ENCODE measurements around the gene CXorf58.
"Not testable (repeated sequence)": the region's sequence is repeated elsewhere in the genome, so short reads cannot be mapped to it uniquely, and the experiment has no call there.

CXorf58 gene, protein sequence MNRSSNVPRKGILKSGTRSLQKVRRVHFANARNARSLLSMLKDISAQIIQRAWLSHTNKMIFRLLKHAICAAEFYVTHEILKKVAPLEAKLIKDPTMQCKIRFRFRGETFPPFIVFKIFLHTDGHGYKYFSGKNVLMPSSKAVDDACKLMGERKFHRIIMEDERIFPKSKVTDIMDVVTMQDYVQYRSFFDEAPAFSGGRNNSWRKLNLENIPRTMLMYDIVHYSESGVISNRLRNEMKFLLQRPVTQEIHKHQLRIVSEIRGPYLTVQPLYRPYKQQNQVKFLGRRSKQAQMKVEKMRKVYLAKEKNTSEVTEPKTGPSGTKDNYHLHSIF

DNA sequence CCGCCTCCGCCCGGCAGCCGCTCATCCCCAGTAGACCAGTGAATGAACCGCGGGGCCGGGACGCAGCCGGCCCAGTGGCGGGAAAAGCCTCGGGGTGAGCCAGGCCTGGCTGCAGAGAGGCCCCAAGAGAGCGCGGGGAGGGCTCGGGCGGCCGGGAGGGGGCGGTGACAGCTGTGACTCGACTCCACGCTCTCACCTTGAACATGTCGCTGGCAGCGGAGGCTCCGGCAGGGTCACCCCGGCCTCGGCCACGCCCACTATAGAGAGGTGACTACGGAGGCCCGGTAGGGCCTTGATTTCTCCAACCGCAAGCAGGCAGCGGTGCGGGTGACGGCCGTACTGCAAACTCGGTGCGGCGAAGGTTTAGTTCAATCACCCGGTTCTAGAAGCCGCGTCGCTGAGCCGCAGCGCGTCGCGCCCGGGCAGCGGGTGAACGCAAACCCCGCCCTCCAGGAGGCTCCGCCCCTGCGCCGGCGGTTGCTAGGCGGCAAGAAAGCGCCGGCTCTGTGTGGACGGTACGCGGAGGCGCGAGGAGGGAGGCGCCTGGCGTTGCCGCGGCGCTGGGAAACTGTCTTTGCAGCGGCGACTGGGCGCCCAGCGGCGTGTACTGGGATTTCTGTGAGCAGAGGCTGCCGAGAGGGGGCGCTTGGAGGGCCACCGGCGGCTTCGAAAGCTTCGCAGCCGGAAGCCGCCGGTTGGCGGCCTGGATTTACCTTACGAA, at the start of gene CXorf58, which contains the start of gene APOO:
CXorf58 (plus strand) TSS at position 509 of the 721 bp plus-strand sequence. CDS start 2,297 bp downstream, outside the sequence.
APOO (minus strand) TSS at position 441 of the 721 bp plus-strand sequence; CDS start at position 205, 236 bp downstream.
- peak; percentile 86 for DNase-seq

DNA sequence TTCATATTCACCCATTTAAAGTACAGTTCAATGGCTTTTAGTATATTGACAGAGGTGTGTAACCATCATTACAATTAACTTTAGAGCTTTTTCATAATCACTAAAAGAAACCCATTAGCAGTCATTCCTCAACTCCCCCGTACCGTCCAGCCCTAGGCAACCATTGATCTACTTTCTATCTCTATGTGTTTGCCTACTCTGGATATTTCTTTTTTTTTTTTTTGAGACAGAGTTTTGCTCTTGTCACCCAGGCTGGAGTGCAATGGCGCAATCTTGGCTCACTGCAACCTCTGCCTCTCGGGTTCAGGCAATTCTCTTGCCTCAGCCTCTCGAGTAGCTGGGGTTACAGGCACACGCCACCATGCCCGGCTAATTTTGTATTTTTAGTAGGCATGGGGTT, 48.6 kb upstream of the CXorf58 start:
- DNase-seq, result not testable (repeated sequence)

GRCh38 chrX:23861215-23861896, 46.5 kb upstream of the CXorf58 start:
- no peak for DNase-seq

DNA sequence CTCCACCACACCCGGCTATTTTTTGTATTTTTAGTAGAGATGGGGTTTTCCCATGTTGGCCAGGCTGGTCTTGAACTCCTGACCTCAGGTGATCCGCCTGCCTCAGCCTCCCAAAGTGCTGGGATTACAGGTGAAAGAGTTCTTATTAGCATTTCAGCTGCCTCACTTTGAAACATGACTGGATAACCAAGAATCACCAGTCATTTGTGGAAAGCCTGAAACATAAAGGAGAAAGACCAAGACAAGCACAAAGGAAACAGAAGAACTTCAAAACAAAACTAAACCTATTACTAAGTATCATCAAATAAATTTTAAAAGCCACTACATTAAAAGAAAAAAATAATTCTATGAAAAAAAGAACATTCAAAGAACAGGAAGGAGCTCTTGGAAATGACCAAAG, 45.9 kb upstream of the CXorf58 start:
- not testable (repeated sequence) for DNase-seq

DNA sequence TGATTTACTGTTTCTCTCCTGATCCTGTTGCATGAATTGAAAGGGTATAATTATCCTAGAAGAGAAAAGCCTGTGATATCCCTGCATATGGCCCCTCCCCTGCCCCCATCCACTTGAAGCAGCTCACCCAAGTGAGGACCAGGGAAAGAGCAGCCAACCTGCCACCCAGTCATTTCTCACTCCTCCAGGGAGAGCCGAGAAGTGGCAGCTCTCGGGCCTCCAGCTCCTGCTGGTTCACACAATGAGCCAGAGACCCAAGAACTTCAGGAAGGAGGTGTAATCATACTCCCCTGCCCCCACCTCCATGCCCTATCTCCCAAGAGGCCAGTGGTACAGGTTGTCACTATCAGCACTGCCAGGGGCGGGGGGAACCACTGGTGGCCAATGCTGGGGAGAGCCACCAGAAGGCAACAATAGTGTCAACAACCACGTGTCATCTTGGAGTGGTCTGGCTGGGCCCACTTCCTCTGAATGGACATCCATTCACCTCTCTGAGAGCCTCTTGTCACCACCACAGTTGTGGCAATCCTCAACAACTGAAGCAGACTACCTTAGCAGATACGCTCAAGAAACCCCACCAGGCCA, 43.0 kb upstream of the CXorf58 start:
- DNase-seq, result no peak

DNA sequence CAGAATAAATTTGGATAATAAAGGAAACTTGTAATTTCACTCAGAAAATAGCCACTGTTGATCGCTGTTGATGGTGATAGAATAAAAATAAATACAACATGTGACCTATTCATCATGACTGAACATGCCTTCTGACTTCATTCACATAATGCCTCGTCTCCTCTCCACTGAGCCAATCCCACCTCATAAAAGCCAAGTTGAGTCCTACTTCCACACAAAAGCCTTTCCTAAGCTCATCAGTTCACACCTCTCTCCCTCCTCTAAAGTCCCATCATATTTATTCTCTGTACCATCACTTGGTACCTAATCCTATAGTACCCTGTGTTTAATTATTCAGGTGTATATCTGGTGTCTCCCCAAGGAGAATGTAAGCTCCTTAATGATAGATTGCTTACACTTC, 37.8 kb upstream of the CXorf58 start:
- DNase-seq, result no peak

- DNase-seq, result no peak
These were observed 35.8 kb upstream of the CXorf58 start for GRCh38 chrX:23871905-23872546.

- no peak for DNase-seq
These were observed 28.3 kb upstream of the CXorf58 start for GRCh38 chrX:23879380-23880090.

- DNase-seq, result no peak
These were observed 24.0 kb upstream of the CXorf58 start for GRCh38 chrX:23883737-23884354.

GRCh38 chrX:23884427-23885024, 23.3 kb upstream of the CXorf58 start:
- no peak for DNase-seq

DNA sequence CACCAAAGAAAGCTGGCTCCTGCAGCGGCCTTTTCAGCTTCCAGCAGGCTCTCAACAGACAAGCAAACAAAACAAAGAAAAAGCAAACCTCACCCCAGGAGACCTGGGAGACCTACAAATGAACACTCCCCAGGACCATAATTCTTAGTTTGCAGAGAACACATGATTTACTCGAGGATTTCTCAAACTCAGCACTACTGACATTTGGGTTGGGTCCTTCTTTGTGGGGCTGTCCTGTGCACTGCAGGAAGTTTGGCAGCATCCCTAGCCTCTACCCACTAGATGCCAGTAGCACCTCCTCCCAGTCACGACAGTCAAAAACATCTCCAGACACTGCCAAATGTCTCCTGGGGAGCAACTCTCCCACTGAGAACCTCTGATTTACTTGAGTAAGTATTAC, 22.0 kb upstream of the CXorf58 start:
- no peak for DNase-seq

GRCh38 chrX:23887451-23887850, 20.4 kb upstream of the CXorf58 start:
- no peak for DNase-seq

GRCh38 chrX:23887918-23888317, 19.9 kb upstream of the CXorf58 start:
- DNase-seq, result no peak

DNA sequence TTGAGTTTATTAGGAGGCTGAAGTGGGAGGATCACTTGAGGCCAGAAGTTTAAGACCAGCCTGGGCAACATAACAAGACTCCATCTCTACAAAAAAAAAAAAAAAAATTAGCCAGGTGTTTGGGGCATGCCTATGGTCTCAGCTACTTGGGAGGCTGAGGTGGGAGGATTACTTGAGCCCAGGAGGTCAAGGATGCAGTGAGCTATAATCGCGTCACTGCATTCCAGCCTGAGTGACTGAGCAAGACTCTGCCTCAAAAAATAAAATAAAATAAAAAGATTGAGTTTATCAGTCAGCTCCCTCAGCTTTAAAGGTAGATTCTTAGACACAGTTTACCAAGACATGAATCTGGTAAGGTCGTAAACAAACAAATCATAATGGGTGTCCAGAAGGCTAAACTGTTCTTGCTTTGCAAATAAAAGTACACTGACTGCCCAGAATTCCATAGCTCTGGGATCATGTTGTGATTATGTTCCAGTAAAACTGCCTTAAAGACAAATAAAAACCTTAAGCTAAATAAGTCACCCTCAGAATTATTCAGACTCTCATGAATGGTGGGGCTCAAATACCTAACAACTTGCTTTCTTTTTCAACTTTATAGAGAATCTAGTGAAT, 18.8 kb upstream of the CXorf58 start:
- no peak for DNase-seq

DNA sequence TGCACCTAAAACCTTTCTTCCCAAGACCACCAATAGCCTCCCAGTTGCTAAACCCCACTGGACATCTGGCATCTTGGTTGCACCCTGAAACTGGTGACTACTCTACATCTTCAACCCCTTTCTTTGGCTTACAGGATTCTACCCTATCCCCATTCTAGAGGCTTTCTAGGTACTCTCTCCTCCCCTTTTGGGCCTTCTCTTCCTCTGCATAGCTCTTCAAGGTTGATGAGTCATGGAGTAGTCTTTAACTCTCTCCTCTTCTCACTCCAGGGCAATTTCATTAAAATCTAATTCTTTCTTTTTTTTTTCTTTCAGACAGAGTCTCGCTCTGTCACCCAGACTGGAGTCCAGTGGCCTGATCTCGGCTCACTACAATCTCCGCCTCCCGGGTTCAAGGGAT, 16.9 kb upstream of the CXorf58 start:
- DNase-seq, result no peak

GRCh38 chrX:23894993-23895392, 12.8 kb upstream of the CXorf58 start:
- not testable (repeated sequence) for DNase-seq

DNA sequence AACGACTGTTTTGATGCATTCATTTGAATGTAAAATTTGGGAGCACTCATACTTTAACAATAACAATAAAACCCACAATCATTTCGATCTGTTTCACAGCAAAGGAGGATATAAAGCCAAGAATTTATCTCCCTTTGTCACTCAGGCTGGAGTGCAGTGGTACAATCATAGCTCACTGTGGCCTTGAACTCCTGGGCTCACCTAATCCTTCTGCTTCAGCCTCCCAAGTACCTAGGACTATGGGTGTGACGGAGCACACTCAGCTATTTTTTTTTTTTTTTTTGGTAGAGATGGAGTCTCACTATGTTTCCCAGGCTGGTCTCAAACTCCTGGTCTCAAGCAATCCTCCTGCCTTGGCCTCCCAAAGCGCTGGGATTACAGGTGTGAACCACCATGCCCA, 11.3 kb upstream of the CXorf58 start:
- not testable (repeated sequence) for DNase-seq

GRCh38 chrX:23896981-23897380, 10.8 kb upstream of the CXorf58 start:
- no peak for DNase-seq

DNA sequence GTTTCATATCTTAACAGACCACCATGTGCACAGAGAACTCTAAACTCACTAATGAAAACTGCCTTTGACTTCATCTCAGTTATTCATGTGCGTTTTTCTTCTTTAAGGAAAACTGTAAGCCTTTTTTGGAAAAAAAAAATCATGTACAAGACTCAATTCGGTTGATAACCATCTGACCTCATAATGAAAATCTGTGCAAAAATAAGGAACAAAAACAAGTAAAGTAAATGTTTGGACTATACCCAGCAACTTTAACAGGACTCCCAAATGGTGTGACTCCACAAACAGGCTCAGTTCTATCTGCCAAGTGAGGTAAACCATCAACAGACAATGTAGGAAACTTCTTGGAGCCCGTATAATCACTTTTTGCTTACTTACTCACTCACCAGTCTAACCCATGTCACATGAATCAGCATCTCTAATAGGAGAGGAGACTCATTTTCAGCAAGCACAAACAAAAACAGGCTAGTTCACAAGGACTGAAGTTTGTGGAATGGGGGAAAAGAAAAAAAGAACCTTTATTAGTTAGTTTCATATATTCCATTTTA, 9.3 kb upstream of the CXorf58 start:
- no peak for DNase-seq

DNA sequence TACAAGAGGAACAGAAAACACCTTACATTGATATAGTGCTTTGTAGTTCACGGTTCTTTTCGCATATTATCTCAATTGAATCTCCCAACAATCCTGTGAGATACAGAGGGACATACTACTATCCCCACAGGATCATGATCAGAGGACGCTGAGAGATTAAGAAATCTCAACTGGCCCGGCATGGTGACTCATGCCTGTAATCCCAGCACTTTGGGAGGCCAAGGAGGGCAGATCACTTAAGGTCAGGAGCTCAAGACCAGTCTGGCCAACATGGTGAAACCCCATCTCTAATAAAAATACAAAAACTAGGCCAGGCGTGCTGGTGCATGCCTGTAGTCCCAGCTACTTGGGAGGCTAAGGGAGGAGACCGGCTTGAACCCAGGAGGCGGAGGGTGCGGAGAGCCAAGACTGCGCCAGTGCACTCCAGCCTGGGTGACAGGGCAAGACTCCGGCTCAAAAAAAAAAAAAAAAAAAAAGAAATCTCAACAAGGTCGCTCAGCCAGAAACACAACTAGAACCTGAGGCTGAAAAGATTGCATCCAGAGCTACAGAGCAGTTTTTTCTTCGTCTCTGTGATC, 7.5 kb upstream of the CXorf58 start:
- DNase-seq, result no peak

Data from activated CD4-positive, alpha-beta T cell treated with anti-CD3 and anti-CD28 coated beads for 1 hour (primary cell).